Mammary epithelial cell (primary cell): ENCODE measurements around the gene RNF214.

ENCODE experiments used
- CTCF ChIP-seq, 2 donors: IDR thresholded peaks in 1 of 2; conservative IDR thresholded peaks in 1 of 2; 2 replicates each; pipeline ENCODE4 v1.5.1; 2011 to 2012; ENCODE audit warnings: inconsistent platforms in 2 of 2, low read length in 2 of 2, mild to moderate bottlenecking in 2 of 2, control low read depth in 1 of 2, low read depth in 1 of 2; ENCODE audit not compliant: insufficient read depth in 1 of 2; ENCODE audit errors: extremely low read depth in 1 of 2
- EZH2 ChIP-seq: IDR thresholded peaks from 2 replicates; pipeline ENCODE4 v1.6.1; 2012; ENCODE audit warnings: low read length, inconsistent platforms, borderline replicate concordance

GRCh38 chr11:117220999-117221774 is 11.3 kb upstream of the RNF214 start:
- no peak for TF ChIP-seq CTCF (conservative IDR thresholded peaks at IDR 0.05 in 1 of 2, IDR thresholded peaks at IDR 0.05 in 1 of 2; ENCODE audit: extremely low read depth in 1 of 2, insufficient read depth in 1 of 2, low read depth in 1 of 2, low read length in 2 of 2)
- no peak for TF ChIP-seq EZH2
